ENCODE measurements around the gene FHAD1. TPM values are rescaled to one million over a fixed set of nuclear protein-coding genes. Genes with fewer than 3 reads are reported as not detected.
"Not testable (repeated sequence)": the region's sequence is repeated elsewhere in the genome, so short reads cannot be mapped to it uniquely, and the experiment has no call there.

The FHAD1 gene
- total RNA-seq, 1 experiment from 2014 or later: 0.06 TPM

DNA sequence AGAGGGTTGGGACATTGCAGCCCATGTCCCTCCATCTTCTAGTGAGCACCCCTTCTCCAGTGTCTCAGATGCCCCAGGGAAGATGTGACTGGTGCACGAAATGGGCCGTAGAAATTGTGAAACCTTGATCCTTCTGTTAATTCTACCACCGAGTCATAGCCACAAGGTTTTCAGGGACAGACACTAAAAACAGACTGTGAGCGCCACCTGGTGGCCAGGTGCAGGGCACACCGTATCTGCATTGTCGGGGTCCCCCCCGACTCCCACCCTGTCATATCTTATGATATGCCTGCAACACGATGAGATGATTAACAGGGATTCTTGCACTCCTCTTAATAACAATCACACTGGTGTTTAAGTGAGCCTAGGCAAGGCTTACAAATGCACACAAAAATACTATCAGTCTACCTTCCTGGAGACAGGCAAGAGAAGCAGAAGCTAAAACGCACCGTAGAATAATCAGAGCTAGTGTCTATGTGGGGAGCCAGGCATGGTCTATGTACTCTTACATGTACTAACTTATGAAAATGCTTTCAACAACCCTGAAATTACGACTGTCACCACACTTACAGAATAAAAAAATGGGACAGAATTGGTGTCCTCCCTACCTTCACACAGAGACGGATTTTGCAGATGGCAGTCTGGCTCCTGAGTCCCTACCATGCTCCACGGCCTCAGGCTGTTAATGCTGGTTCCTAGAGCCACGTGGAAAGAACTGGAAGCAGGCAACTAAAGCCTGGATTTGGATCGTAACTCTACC, 57.9 kb downstream of the FHAD1 start:
- DNase-seq (ENCODE audit: low read depth): no peak

DNA sequence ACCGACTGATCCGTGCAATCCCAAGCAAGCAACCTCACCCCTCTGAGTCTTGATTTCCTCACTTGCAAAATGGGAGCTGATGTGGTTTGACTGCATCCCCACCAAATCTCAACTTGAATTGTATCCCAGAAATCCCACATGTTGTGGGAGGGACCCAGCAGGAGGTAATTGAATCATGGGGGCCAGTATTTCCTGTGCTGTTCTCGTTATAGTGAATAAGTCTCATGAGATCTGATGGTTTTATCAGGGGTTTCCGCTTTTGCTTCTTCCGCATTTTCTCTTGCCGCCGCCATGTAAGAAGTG, 58.4 kb downstream of the FHAD1 start:
- peak; percentile 32 for DNase-seq (ENCODE audit: low read depth)

DNA sequence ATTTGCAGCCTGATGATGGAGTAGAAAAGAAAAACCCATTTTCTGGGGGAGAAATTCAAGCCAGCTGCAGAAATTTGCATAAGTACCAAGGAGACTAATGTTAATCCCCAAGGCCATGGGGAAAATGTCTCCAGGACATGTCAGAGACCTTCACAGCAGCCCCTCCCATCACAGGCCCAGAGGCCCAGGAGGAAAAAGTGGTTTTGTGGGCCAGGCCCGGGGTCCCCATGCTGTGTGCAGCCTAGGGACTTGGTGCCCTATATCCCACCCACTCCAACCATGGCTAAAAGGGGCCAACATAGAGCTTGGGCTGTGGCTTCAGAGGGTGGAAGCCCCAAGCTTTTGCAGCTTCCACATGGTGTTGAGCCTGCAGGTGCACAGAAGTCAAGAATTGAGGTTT, 59.3 kb downstream of the FHAD1 start:
- DNase-seq (ENCODE audit: low read depth): not testable (repeated sequence)

DNA sequence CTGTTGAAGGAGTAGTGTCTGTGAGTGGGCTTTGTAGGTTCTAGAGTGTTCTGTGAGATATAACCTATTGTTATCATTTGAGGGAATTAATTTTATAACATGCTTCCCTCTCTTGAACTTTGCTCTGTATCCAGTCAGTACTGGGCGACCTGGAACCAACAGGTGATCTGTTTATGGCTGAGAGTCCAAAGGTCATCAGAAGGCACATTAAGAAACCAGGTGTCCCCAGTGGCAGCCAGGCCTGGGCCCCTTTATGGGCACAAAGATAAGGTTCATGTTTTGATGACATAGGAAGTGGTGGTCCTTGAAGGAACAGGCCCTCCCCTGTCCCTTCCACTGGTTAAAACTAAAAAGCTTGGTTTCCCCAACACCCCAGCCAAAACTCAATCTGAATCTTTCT, 61.1 kb downstream of the FHAD1 start:
- no peak for DNase-seq (ENCODE audit: low read depth)

DNA sequence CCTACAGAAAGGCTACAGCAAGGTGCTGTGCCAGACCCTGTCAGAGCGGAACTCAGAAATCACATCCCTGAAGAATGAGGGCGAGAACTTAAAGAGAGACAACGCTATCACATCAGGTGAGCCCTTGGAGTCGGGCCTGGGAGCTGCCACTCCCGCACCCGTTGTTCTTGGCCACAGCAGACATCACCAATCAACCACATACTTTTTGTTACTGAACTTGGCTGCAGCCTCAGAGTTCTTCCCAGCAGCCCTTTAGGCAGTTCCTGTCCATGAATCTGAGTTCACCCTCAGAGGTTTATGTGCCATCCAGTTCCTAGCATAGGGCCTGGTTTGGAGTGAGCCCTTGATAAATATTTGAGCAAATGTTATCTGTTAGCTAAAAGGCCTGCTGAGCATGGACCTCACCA, 61.6 kb downstream of the FHAD1 start:
- no peak for DNase-seq (ENCODE audit: low read depth)

- no peak for DNase-seq (ENCODE audit: low read depth)
These were observed 62.7 kb downstream of the FHAD1 start for GRCh38 chr1:15309687-15310086.

DNA sequence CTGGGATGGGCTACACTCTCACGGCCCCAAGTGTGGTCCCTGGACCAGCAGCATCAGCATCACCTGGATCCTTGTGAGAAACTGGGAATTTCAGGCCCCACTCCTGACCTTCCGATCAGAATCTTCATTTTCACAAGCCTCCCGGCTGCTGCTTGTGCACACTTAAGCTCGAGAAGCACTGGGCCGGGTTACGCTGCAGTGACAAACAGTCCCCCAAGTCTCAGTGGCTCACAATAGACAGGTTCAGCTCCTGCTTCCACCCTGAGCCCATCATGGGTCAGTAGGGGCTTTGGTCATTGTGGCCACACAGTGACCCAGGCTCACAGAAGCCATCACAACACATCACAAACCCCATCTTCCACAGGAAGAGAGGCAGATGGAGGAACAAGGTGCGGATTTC, 63.5 kb downstream of the FHAD1 start:
- no peak for DNase-seq (ENCODE audit: low read depth)

GRCh38 chr1:15311122-15311822, 64.2 kb downstream of the FHAD1 start:
- DNase-seq (ENCODE audit: low read depth): no peak

- DNase-seq (ENCODE audit: low read depth): peak; percentile 36
These were observed 64.9 kb downstream of the FHAD1 start for GRCh38 chr1:15311880-15312279.

DNA sequence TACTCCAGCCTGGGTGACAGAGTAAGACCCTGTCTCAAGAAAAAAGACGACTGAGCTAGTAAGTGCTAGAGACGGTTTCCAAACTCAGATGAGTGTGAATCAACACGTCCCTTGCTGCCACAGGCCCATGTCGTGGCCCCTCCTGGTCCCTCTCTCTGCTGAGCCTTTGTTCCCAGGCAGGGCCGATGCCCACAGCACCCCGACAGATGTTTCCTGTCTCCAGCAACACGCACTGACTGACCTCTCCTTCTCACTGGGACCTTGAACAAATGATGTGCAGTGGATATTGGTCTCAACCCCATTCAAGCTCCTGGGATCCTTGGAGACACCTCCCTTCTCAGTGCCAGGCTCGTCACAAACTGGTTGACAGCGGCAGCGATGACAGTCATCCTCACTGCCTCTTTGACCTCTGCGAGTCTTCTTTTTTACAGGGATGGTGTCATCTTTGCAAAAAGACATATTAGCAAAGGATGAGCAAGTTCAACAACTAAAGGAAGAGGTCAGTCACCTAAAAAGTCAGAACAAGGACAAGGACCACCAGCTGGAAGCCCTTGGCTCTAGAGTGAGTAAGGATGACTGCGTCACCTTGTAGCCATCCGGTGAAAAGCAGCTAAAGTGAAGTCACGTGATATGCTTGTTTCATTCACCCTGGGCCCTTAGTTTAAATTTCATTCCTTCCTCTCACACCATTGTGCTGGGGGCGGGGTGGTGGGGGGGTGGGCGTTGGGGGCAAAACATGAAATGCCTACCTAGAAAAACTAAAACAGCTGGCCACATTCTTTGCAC, 65.8 kb downstream of the FHAD1 start:
- DNase-seq (ENCODE audit: low read depth): no peak

DNA sequence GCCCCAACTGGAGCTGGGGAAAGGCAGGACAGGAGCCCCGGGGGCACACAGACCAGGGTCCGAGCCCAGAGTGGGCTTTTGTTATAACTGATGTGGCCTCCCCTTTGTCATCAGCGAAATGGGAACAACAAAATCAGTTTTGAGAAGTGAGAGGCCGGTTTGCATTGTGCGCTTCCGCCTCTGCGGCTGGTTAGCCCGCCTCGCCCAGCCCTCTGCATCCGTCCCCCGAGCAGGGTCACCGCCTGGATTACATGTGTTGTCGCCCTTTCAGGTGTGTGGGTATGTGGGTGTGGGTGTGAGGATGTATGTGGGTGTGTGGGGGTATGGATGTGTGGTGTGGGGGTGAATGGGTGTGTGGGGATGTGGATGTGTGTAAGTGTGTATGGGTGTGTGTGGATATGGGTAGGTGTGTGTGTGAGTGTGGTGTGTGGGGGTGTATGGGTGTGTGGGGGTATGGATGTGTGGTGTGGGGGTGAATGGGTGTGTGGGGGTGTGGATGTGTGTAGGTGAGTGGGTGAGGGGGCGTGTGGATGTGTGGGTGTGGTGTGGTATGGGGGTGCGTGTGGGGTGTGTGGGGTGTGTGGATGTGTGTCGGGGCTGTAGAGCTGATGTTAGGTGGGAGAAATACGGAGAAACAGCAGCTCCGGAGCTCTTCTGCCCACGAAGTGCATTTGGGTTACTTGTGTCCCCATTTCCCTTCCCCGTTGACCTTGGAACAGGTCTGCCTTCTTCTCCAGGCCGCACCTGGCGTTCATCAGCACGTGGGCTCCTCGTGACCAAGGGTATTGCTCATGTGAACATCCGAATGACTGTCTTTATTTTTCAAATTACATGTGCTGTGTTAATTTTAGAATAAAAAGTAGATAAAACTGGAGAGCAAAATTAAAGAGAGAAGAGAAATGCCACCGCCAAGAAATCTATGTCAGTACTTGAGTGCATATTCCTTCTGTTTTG, 67.6 kb downstream of the FHAD1 start:
- DNase-seq (ENCODE audit: low read depth): no peak

- no peak for DNase-seq (ENCODE audit: low read depth)
These were observed 68.8 kb downstream of the FHAD1 start for GRCh38 chr1:15315815-15316214.

GRCh38 chr1:15316510-15316909, 69.5 kb downstream of the FHAD1 start:
- DNase-seq (ENCODE audit: low read depth): no peak

DNA sequence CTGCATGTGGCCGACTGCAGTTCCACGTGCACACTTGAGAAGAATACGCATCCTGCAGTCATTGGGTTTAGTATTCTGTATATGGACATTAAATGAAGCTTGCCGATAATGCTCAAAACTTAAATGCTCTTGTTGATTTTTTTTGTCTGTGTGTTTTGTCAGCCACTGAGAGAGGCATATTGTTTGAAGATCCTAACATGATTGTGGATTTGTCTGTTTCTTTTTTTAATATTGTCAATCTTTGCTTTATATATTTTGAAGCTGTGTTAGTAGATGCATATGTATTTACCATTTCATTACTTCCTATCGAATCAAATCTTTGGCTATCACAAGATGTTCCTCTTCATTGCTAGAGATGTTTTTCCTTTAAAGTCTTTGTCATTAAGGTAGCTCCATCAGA, 73.2 kb downstream of the FHAD1 start:
- DNase-seq (ENCODE audit: low read depth): no peak

DNA sequence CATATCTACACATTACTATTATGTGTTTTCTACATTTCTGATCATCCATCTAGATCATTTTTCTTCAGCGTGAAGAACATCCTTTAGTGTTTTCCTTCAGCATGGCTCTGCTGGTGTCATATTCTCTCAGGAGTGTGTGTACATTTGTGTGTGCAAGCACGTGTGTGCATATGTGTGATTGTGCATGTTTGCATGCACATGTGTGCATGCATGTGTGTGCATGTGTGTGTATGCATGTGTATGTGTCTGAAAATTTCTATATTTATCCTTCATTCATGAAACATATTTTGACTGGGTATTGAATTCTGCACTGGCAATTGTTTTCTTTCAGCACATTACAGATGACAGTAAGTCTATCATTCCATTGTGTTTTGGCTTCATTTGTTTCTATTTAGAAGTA, 74.6 kb downstream of the FHAD1 start:
- DNase-seq (ENCODE audit: low read depth): no peak

DNA sequence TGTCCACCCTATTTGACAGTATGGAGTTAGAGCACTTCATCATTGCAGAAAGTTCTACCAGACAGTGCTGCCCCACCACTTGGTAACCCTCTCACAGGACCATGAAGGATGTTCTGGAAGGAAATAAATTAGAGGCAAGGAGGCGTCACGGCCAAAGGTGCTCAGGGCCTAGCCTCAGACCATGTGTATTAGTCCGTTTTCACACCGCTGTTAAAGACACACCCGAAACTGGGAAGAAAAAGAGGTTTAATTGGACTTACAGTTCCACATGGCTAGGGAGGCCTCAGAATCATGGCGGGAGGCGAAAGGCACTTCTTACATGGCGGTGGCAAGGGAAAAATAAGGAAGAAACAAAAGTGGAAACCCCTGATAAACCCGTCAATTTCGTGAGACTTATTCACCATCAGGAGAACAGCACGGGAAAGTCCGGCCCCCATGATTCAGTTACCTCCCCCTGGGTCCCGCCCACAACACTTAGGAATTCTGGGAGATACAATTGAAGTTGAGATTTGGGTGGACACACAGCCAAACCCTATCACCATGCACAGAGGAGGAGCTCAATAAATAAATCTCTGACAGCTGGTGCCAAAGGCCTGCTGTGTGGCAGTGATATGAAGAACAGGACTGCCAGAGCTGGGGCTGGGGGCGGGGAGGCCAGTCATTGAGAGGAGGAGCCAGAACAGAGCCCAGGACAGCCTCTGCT, 75.8 kb downstream of the FHAD1 start:
- no peak for DNase-seq (ENCODE audit: low read depth)

DNA sequence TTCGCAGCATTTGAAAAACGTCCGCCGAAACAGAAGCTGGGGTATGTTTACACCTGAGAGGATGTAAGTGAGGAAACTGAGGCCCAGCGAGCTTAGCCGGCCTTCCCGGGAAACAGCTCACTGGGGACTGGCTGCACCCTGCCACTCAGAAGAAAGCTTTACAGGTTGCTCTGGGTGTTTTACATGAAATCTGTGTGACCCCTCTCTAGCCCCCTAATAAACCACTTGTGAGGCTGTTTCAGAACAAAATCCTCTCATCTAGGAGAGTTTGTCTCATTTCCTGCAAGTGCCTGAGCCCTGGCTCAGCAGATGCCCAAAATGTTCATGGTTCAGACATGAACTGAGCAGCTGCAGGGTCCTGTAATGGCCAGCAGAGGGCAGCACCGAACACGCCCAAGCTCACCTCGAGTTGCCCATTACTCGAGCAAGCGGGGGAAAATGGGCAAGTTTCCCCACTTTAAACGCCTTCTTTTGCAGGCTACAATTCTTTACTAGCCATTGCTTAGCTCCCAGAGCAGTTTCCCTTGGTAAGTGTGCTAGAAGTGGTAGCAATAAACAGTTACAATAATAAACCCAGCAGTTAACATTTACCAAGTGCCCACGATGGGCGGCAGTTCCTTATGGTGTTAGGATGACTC, 76.4 kb downstream of the FHAD1 start:
- peak; percentile 60 for DNase-seq (ENCODE audit: low read depth)

DNA sequence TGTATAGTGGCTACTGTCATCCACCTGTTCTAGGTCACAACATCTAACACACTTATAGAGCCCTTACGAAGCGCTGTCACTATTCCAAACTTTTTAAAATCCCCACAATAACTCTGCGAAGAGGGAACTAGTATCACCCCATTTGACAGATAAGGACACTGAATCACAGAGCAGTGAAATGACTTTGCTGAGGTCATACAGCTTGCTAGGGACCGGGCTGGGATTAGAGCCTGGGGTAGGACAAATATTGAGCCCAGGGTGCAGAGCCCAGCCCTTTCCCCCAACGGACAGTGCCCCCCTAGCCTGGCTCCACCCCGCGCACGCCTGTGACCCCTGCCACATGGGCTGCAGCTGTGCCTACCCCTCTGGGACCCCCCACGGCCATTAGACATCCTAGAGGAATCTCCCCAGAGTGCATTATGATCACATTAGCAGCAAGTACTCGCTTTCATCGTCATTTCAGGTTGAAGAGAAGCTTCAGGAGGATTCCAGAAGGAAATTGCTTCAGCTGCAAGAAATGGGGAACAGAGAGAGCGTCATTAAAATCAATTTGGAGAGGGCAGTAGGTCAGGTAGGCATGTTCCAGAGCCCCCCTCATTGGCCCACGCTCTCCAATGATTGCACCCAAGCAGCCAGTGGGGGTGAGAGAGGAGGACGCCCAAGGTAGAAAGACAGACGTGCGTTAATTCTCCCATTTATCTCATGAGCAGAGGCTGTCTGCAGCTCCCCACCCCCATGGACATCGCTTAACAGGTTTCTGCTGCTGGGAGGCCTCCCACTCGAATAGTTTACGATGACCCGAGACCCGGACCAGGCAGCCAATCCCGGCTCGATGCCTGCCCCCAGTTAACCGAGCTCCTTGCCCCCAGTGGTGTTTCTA, 77.2 kb downstream of the FHAD1 start:
- DNase-seq (ENCODE audit: low read depth): no peak

DNA sequence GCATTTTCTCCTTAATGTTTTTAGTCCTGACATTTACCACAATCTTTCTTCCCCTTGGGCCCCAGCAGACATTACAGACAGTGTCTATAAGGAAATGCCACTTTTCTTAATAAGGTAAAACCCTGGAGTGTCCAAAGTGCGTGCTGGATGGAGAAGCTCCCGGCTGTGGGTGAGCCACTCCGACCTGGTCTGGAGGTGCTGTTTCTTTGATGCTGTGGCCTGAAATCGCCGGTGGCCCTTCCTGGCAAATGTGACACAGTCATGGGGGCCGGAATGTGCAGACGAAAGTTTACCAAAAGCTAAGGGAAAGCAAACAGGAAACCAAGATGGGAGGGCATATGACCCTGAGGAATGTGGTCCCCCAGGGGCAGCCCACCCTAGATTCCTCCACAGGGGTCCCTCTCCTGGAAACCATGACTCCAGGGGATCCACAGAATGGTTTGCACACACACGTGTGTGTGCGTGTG, 77.9 kb downstream of the FHAD1 start:
- no peak for DNase-seq (ENCODE audit: low read depth)

Data from LHCN-M2 (cell line).